ENCODE results near the gene UNC80. TPM values are rescaled to one million over a fixed set of nuclear protein-coding genes. Genes with fewer than 3 reads are reported as not detected.

Gene UNC80
- polyA plus RNA-seq, 10 donors = 1.1 to 3.3 (median 2.1) TPM

DNA sequence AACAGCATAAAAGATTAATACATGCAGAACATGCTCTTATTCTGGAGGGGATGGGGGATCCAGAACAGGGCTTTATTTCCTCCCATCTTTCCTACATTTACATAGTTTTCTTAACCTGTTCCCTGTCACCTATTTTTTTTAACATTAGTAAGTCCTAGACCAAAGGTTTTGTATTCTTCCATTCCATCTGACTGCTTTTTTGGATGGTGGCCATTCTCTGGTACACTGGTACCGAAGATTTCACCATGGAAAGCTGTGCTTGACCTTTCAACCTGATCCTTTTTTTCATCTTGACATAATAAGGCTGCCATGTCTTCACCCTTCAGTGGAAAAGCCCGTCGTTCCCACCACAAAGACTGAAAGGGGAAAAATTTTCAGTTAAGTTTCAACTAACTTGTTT, 251.2 kb downstream of the UNC80 start:
- DNase-seq = no peak

DNA sequence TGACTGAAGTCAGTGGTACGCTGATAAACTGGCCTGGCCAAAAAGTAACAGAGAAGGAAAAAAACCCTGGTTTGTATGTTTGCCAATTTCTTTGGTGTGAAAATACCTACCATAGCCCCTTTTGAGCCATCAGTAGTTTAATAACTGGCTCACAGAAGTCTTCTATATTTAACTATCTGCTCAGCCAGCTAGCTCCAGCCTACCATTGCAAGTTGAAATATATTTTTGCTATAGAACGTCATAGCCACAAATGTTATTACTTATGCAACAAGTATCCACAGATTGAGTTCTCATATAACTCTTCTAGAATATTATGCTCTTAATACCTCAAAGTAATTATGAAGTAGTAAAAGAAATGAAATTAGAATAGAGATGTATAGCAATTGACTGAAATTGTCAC, 256.0 kb downstream of the UNC80 start:
- DNase-seq = no peak

DNA sequence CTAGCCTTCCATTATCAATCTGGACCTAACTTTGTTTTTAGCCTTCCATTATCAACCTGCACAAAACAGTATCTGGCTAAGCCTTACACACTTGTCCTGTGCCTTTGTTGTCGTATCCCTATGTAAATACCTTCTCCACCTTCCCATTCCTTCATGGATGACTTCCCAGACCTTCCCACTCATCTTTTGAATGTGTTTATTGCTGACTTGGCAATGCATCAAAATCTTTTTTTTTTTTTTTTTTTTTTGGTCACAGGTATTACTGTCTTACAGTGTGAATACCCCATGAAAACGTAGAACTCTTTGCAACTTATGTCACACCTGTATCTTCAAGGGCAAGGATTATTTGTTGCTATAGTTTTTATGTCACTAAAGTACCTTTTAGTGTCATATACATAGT, 256.5 kb downstream of the UNC80 start:
- no peak for DNase-seq

DNA sequence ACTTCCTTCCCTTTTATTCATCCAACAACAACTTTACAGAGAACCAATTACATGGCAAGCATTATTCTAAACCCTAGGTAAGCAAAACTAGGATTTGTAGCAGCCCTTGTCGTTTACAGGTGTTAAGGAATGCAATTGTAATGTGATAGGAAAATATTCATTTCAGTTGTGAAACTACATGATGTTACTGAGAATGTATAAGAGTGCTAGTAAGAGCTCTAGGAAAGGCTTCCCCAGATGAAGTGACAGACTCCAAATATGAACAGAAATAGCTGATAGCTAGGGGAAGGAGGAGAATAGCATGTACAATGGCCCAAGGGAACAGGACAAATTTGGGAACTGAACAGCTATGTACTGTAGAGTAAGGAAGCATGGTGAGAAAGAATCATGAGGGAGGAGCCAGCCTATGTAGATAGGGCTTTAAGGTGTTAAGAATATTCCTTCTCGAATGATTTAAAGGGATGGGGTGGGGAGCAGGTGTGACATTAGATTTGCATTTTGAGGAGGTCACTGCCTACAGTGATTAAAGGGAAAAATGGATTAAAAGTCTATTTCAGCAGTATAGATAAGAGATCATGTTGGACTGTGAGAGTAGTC, 262.6 kb downstream of the UNC80 start:
- DNase-seq = no peak

DNA sequence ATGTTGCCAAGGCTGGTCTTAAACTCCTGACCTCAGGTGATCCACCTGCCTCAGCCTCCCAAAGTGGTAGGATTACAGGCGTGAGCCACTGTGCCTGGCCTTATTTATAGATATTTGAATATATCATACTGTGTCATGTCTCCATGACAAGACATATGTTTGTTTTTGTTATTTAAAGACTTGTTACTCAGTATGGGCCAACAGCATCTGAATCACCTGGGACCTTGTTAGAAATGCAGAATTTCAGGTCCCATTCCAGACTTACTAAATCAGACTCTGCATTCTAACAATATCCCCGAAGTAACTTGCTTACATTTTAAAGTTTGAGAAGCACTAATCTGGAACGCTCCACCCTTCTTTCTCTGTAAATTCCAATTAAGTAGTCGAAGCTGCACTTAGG, 264.0 kb downstream of the UNC80 start:
- no peak for DNase-seq

DNA sequence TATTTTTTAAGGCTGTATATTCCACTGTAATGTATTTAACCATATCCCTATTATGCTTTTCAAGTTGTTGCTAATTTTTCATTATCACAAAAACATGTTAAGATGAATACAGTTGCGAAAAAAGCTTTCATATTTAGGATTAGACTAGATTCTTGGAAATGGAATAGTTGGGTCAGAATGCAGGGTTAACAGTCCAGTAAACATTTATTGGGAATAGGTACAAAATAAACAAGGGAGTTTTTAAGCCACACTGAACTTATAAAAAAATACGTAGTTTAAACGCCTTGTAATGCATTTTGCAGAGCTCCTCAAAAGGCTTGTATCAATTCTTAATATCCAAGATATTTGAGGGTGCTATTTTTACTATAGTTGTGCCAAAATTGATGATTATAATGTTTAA, 266.4 kb downstream of the UNC80 start:
- no peak for DNase-seq

DNA sequence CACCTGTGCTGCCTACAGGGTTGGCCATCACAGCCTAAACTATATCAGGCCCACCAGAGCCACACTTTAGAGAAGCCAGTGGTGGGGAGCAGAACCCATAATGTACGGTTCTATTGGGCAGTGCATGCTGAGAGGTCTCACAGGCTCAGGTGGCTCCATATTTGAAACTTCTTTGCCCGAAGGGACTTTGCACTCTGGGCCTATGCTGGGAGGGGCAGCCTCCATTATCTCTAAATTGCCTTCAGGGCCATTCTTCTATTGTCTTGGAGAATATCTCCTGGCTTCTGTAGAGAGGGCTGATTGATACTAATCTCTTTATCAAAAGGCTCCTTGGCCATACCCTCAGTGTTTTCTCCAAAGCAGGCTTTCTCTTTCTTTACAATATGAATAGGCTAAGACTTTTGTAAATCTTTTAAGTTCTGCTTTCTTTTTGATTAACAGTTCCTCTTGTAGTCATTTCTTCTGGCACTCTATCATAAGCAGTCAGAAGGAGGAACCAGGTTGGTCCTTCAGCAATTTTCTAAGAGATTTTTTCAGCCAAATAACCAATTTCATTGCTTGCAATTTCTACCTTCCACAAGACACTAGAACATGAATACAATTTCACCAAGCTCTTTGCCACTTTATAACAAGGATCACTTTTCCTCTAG, 275.3 kb downstream of the UNC80 start:
- no peak for DNase-seq

Other genes with a start within 250 kb of the UNC80 start
- gene RPE, start 230.8 kb downstream of the UNC80 start, polyA plus RNA-seq (ENCODE audit: insufficient read length in 10 of 10) = 10 to 100 TPM; 24.0 to 34.3 (median 28.3) TPM